RWPE1 (cell line): Measurements from ENCODE around the gene IQCK.

Experiments used
- CTCF ChIA-PET: fragments of 350-600 bp; sonication (Branson Sonifier 250); formaldehyde crosslinking; extraction: SDS; loops from one replicate; lab custom pipeline; 2021; lab: Yijun Ruan, JAX
- POLR2A ChIA-PET: fragments of 400-600 bp; formaldehyde crosslinking; extraction: SDS; loops from one replicate; lab custom pipeline; 2020; ENCODE audit warnings: antibody characterized with exemption; ENCODE audit not compliant: low non-redundant PET; lab: Yijun Ruan, JAX
- DNase-seq: peaks from one replicate; pipeline ENCODE4 v3.0.0; 2012; ENCODE audit warnings: low spot score
- H3K27ac ChIP-seq: fragments of 450-650 bp; 2 replicates; pipeline ENCODE4 v1.5.1; 2017
- CTCF ChIP-seq: fragments of 450-650 bp; conservative IDR thresholded peaks from 2 replicates; pipeline ENCODE4 v1.5.1; 2017; ENCODE audit warnings: low read depth, mild to moderate bottlenecking

Gene IQCK

GRCh38 chr16:19741354-19741753, 23.3 kb downstream of the IQCK start:
- TF ChIP-seq CTCF, result no peak
- POLR2A ChIA-PET, result interaction anchor here (0.6 kb wide), 2 partner anchors 16 to 27 kb away, joined by 6 to 9 read pairs; no protein-coding TSS in a partner anchor
- CTCF ChIA-PET, result no interaction called here
- no peak overlapping the region for H3K27ac ChIP-seq
- no peak for DNase-seq

DNA sequence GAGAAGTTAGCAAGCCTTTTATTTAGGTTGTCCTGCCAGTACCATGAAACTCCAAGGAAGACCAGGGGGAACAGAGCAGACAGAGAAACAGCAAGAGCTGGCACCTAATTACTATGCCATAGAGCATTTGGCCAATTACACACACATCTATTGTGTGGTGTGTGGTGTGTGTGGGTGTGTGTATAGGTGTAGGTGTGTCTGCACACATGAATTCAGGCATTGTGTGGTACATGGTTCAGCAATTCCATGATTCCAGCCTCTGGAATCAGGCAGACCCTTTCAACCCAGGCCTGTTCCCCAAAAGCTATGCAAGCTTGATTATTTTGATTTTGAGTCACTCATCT, 25.7 kb downstream of the IQCK start:
- ChIA-PET CTCF (no interaction called here), POLR2A (no interaction called here)
- no peak overlapping the region for H3K27ac ChIP-seq
- no peak for DNase-seq
- no peak for TF ChIP-seq CTCF

GRCh38 chr16:19744670-19745069, 26.6 kb downstream of the IQCK start:
- no peak for TF ChIP-seq CTCF
- POLR2A ChIA-PET, result no interaction called here

DNA sequence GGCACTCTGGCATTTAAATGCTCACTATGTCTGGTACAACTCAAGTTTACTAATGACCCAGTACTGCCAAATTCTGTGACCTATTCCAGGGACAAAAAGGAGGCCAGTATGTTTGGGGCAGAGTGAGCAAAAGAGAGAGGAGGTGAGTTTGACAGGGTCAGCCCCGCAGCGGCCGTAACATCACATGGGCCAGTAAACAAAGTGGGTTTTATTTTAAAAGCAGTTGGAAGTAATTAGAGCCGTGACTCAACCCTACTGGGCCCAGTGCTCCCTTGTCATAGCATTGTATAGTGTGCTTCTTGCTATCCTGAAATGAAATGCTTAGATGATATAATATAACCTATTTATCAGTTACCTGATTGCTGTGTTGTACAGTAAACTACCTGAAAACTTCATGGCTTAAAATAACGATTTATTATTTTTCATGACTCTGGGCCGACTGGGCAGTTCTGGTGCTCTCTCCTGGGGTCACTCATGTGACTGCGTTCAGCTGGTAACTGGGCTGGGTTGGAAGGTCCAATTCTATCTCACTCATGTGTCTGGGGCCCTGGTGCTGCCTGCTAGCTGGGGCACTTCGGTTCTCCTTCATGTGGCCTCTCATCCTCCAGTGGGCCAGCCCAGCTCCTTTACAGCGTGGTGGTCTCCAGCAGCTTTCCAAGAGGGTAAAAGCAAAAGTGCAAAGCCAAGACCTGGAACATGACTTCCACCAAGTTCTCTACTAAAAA, 27.4 kb downstream of the IQCK start:
- DNase-seq, result no peak
- ChIA-PET CTCF (interaction anchor here (0.6 kb wide), 1 partner anchor 669 kb away, joined by 5 read pairs; no protein-coding TSS in a partner anchor), POLR2A (no interaction called here)
- no peak for TF ChIP-seq CTCF
- no peak overlapping the region for H3K27ac ChIP-seq

More at GRCh38 chr16:19744670-19745069, 26.6 kb downstream of the IQCK start:
- H3K27ac ChIP-seq, result no peak overlapping the region
- no peak for DNase-seq
- CTCF ChIA-PET, result no interaction called here

- CTCF ChIA-PET, result no interaction called here
- H3K27ac ChIP-seq, result no peak overlapping the region
- no peak for TF ChIP-seq CTCF
- POLR2A ChIA-PET, result no interaction called here
- no peak for DNase-seq
Observed at GRCh38 chr16:19746561-19746960, 28.5 kb downstream of the IQCK start.

- ChIA-PET CTCF (no interaction called here), POLR2A (interaction anchor here (0.6 kb wide), 1 partner anchor 29 kb away, joined by 8 read pairs; no protein-coding TSS in a partner anchor)
- no peak for TF ChIP-seq CTCF
- H3K27ac ChIP-seq, result no peak overlapping the region
- DNase-seq, result no peak
Observed at GRCh38 chr16:19748389-19749168, 30.5 kb downstream of the IQCK start.
